ENCODE measurements around the gene RIMS4.

GRCh38 chr20:44768854-44769480 is 41.4 kb downstream of the RIMS4 start:
- TF ChIP-seq CBFB (IDR thresholded peaks at IDR 0.05; ENCODE audit: low read depth): no peak
- TF ChIP-seq CHD1 (IDR thresholded peaks at IDR 0.05; ENCODE audit: low read depth, low read length): no peak
- no peak for TF ChIP-seq POLR2A (IDR thresholded peaks at IDR 0.05; ENCODE audit: low read depth, low read length)
- no peak for TF ChIP-seq HDAC6 (IDR thresholded peaks at IDR 0.05; ENCODE audit: unreplicated experiment)
- TF ChIP-seq, protein P1, sequence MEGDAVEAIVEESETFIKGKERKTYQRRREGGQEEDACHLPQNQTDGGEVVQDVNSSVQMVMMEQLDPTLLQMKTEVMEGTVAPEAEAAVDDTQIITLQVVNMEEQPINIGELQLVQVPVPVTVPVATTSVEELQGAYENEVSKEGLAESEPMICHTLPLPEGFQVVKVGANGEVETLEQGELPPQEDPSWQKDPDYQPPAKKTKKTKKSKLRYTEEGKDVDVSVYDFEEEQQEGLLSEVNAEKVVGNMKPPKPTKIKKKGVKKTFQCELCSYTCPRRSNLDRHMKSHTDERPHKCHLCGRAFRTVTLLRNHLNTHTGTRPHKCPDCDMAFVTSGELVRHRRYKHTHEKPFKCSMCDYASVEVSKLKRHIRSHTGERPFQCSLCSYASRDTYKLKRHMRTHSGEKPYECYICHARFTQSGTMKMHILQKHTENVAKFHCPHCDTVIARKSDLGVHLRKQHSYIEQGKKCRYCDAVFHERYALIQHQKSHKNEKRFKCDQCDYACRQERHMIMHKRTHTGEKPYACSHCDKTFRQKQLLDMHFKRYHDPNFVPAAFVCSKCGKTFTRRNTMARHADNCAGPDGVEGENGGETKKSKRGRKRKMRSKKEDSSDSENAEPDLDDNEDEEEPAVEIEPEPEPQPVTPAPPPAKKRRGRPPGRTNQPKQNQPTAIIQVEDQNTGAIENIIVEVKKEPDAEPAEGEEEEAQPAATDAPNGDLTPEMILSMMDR (IDR thresholded peaks at IDR 0.05 in 2 of 3, conservative IDR thresholded peaks at IDR 0.05 in 1 of 3; ENCODE audit: control insufficient read depth in 2 of 3, extremely low read depth in 1 of 3, insufficient read depth in 1 of 3, low read depth in 3 of 3, low read length in 3 of 3): no peak
- no peak for TF ChIP-seq TBL1XR1 (IDR thresholded peaks at IDR 0.05; ENCODE audit: low read depth, low read length)
- TF ChIP-seq RAD21 (IDR thresholded peaks at IDR 0.05; ENCODE audit: insufficient read depth, low read depth, low read length): no peak
- no peak for TF ChIP-seq EZH2 (IDR thresholded peaks at IDR 0.05; ENCODE audit: borderline replicate concordance, control insufficient read depth, low read depth, low read length)
- no peak for TF ChIP-seq REST (IDR thresholded peaks at IDR 0.05; ENCODE audit: low read depth, low read length)
- no peak for TF ChIP-seq SMC3 (IDR thresholded peaks at IDR 0.05; ENCODE audit: borderline replicate concordance, low read length)
